Measurements from ENCODE around the gene CCDC88B. TPM values are rescaled to one million over a fixed set of nuclear protein-coding genes. Genes with fewer than 3 reads are reported as not detected.

Gene CCDC88B
- total RNA-seq, 2 donors from 2014 or later: 8.8 to 16.2 TPM

DNA sequence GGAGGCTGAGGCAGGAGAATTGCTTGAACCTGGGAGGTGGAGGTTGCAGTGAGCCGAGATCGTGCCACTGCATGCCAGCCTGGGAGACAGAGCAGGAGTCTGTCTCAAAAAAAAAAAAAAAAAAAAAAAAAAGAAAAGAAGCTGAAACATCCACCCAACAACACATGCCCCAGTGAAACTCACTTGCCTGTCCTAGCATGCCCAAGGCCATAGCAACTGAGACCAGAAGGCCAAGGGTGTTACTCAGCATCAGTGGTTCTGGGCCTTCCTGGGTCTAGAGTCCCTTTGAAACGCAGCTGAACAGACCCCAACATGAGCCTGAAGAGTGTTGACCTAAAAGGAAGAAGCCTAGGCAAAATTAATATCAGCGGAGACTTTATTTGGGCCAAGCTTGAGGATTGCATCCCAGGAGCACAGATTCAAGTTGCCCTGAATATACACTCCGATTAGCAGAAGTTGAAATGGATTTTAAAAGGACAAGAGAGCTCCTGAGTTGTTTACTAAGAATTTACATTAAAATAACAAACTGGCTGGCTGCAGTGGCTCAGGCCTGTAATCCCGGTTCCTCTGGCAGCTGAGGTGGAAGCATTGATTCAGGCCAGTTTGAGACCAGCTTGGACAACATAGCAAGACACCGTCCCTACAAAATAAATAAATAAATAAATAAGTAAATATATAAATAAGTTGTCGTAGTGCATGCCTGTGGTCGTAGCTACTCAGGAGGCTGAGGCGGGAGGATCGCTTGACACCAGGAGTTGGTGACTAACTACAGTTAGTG, 15.1 kb upstream of the CCDC88B start:
- Histone ChIP-seq H3K27me3 (no peaks in the 10 kb centered on the region), H3K9me3 (no peaks in the 10 kb centered on the region), H3K4me1 (peaks cover 34% of the 10 kb centered on the region), H3K27ac (no peak overlapping the region), H3K36me3 (replicated peaks in 1 of 2; ENCODE audit: insufficient read depth in 1 of 2, low read depth in 2 of 2) (peaks cover 0 to 2% of the 10 kb centered on the region in 2 donors), H3K4me3 (no peak overlapping the region)
- WGBS, 2 donors: 85 to 92% methylated on average over 11 of the region's 11 CpGs
- no peak for TF ChIP-seq CTCF (IDR thresholded peaks at IDR 0.05)
- TF ChIP-seq POLR2A (IDR thresholded peaks at IDR 0.05): no peak
- DNase-seq (no peak), ATAC-seq (no peak)
- intact Hi-C loops (cut with DNase I): no loop called here

- TF ChIP-seq POLR2A (IDR thresholded peaks at IDR 0.05) (no peak), CTCF (IDR thresholded peaks at IDR 0.05) (no peak)
- Histone ChIP-seq H3K27ac (no peak overlapping the region), H3K9me3 (no peaks in the 10 kb centered on the region), H3K36me3 (replicated peaks in 1 of 2; ENCODE audit: insufficient read depth in 1 of 2, low read depth in 2 of 2) (peaks cover 0 to 2% of the 10 kb centered on the region in 2 donors), H3K4me3 (no peak overlapping the region), H3K4me1 (peaks cover 26% of the 10 kb centered on the region), H3K27me3 (no peaks in the 10 kb centered on the region)
- WGBS, 2 donors: 90 to 97% methylated on average over 2 of the region's 2 CpGs
- ATAC-seq (no peak), DNase-seq (no peak)
- intact Hi-C loops (cut with DNase I): no loop called here
Measured at GRCh38 chr11:64327375-64327774, 12.6 kb upstream of the CCDC88B start.

DNA sequence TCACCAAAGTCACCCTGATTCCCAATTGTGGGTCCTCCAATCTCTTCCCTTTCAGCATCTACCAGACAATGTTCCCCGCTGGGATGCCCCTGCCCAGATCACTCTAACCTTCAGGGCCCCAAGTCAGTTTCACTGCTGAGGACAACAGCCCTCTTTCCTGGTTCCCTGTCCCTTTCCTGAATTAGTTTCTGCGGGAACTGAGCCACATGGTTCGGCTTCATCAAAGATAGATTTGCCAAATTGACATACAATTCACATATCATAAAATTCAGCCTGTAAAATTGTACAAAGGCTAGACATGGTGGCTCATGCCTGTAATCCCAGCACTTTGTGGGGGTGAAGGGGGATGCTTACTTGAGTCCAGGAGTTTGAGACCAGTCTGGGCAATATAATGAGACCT, 12.0 kb upstream of the CCDC88B start:
- no peaks in the 10 kb centered on the region for H3K9me3 ChIP-seq
- TF ChIP-seq CTCF (IDR thresholded peaks at IDR 0.05): no peak
- TF ChIP-seq POLR2A (IDR thresholded peaks at IDR 0.05): no peak
- 53 to 66% methylated on average over 3 of the region's 3 CpGs for WGBS, 2 donors
- DNase-seq (no peak), ATAC-seq (no peak)
- H3K4me3 ChIP-seq: no peak overlapping the region
- no peaks in the 10 kb centered on the region for H3K27me3 ChIP-seq
- H3K36me3 ChIP-seq (replicated peaks in 1 of 2; ENCODE audit: insufficient read depth in 1 of 2, low read depth in 2 of 2): no peaks in the 10 kb centered on the region
- H3K27ac ChIP-seq: no peak overlapping the region
- peaks cover 29% of the 10 kb centered on the region for H3K4me1 ChIP-seq
- intact Hi-C loops (cut with DNase I): no loop called here

DNA sequence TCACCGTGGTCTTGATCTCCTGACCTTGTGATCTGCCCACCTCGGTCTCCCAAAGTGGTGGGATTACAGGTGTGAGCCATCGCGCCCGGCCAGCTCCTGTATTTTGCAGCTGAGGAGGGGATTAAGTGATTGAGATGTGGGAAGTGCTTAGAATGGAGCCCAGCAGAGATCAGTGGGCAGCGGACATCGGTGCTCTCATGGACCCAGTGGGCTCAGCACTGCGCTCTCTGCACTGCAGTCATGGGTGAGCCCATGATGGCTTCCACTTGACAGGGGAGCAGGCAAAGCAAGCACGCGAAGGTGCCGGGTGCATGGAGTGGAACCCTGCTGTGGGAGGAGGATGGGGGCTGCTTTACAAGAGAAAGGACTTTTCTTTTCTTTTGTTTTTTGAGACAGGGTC, 9.1 kb upstream of the CCDC88B start:
- Histone ChIP-seq H3K36me3 (replicated peaks in 1 of 2; ENCODE audit: insufficient read depth in 1 of 2, low read depth in 2 of 2) (no peaks in the 10 kb centered on the region), H3K27me3 (no peaks in the 10 kb centered on the region), H3K4me1 (peaks cover 29% of the 10 kb centered on the region), H3K4me3 (no peak overlapping the region), H3K27ac (no peak overlapping the region), H3K9me3 (no peaks in the 10 kb centered on the region)
- intact Hi-C loops (cut with DNase I): no loop called here
- DNase-seq (no peak), ATAC-seq (no peak)
- TF ChIP-seq CTCF (IDR thresholded peaks at IDR 0.05) (no peak), POLR2A (IDR thresholded peaks at IDR 0.05) (no peak)
- 77 to 82% methylated on average over 11 of the region's 11 CpGs for WGBS, 2 donors

Measured in body of pancreas (tissue), 4 donors.